Keratinocyte (primary cell): ENCODE measurements around the gene CNPY2. TPM values are rescaled to one million over a fixed set of nuclear protein-coding genes. Genes with fewer than 3 reads are reported as not detected.

Source experiments
- DNase-seq: peaks from one replicate; pipeline ENCODE4 v3.0.0-alpha.2; 2011; ENCODE audit warnings: low read depth, missing footprints, low spot score
- FAIRE-seq: peaks from 2 replicates; lab custom pipeline; 2011; peaks lifted over from hg19 to GRCh38; lab: Jason Lieb, UNC
- H2AFZ ChIP-seq: 2 replicates; pipeline ENCODE4 v1.6.0; 2012; ENCODE audit warnings: low read length, control low read depth, inconsistent platforms; ENCODE audit not compliant: control insufficient read depth
- H3K27ac ChIP-seq: 2 replicates; pipeline ENCODE4 v1.5.1; 2011; ENCODE audit warnings: low read length; ENCODE audit not compliant: control insufficient read depth, insufficient read depth
- H3K27me3 ChIP-seq: 3 replicates; pipeline ENCODE4 v1.6.0; 2011; ENCODE audit warnings: low read length; ENCODE audit not compliant: control insufficient read depth, insufficient read depth; ENCODE audit errors: extremely low read depth
- H3K36me3 ChIP-seq, 2 experiments: 2 replicates in 1 of 2; 3 replicates in 1 of 2; pipeline ENCODE4 v1.5.1; 2011; ENCODE audit warnings: low read length in 2 of 2, mild to moderate bottlenecking in 1 of 2; ENCODE audit not compliant: control insufficient read depth in 2 of 2, insufficient read depth in 2 of 2; ENCODE audit errors: extremely low read depth in 1 of 2
- H3K4me1 ChIP-seq: 3 replicates; pipeline ENCODE4 v1.5.1; 2011; ENCODE audit warnings: low read length; ENCODE audit not compliant: control insufficient read depth, insufficient read depth; ENCODE audit errors: extremely low read depth
- H3K4me2 ChIP-seq: 3 replicates; pipeline ENCODE4 v1.6.0; 2011; ENCODE audit warnings: low read depth, low read length; ENCODE audit not compliant: control insufficient read depth, insufficient read depth; ENCODE audit errors: extremely low read depth
- H3K4me3 ChIP-seq, 3 experiments: fragments of 200-600 bp in 1 of 3; sonication (generic) in 1 of 3; 2 replicates in 2 of 3; 3 replicates in 1 of 3; pipeline ENCODE4 v1.5.1; 2011 to 2016; ENCODE audit warnings: low read length in 3 of 3, mild to moderate bottlenecking in 3 of 3, control low read depth in 2 of 3, inconsistent platforms in 1 of 3, low read depth in 1 of 3, mixed read lengths in 1 of 3, mixed run types in 1 of 3, moderate library complexity in 1 of 3; ENCODE audit not compliant: control insufficient read depth in 2 of 3, insufficient read depth in 2 of 3; ENCODE audit errors: extremely low read depth in 1 of 3
- H3K79me2 ChIP-seq: 2 replicates; pipeline ENCODE4 v1.6.0; 2012; ENCODE audit warnings: low read length; ENCODE audit not compliant: control insufficient read depth, insufficient read depth
- H3K9ac ChIP-seq: 3 replicates; pipeline ENCODE4 v1.6.0; 2011; ENCODE audit warnings: low read length; ENCODE audit not compliant: control insufficient read depth, insufficient read depth; ENCODE audit errors: extremely low read depth
- H3K9me1 ChIP-seq: 3 replicates; pipeline ENCODE4 v1.6.0; 2011; ENCODE audit warnings: low read length; ENCODE audit not compliant: control insufficient read depth, insufficient read depth; ENCODE audit errors: extremely low read depth
- H3K9me3 ChIP-seq: 2 replicates; pipeline ENCODE4 v1.5.1; 2012; ENCODE audit warnings: low read depth, low read length; ENCODE audit not compliant: control insufficient read depth
- H4K20me1 ChIP-seq: 3 replicates; pipeline ENCODE4 v1.6.0; 2011; ENCODE audit warnings: low read length; ENCODE audit not compliant: control insufficient read depth, insufficient read depth; ENCODE audit errors: extremely low read depth
- CTCF ChIP-seq, 3 experiments: IDR thresholded peaks in 1 of 3; conservative IDR thresholded peaks in 1 of 3; optimal IDR thresholded peaks in 1 of 3; 2 replicates in 2 of 3; 3 replicates in 1 of 3; pipeline versions ENCODE3 to v1.5.1; 2011; ENCODE audit warnings: low read length in 3 of 3, mild to moderate bottlenecking in 3 of 3, moderate library complexity in 2 of 3, control low read depth in 1 of 3, inconsistent platforms in 1 of 3; ENCODE audit not compliant: insufficient read depth in 2 of 3; ENCODE audit errors: extremely low read depth in 1 of 3
- EZH2 ChIP-seq: IDR thresholded peaks from one replicate; pipeline ENCODE4 v1.6.1; 2012; ENCODE audit warnings: inconsistent platforms, mild to moderate bottlenecking, low read length, moderate library complexity
- dilution Hi-C: fragments of 300-500 bp; cut with MboI; formaldehyde crosslinking; loops from one replicate; pipeline ENCODE4 v1.7.0; 2020; ENCODE audit warnings: low sequenced_read_pairs; ENCODE audit not compliant: extremely low pct_ligation_motif_present
- polyA plus RNA-seq, 5 experiments: library from polyadenylated mRNA; depleted of rRNA in 3 of 5; stranded (reverse) in 3 of 5; stranded (forward) in 1 of 5; unstranded in 1 of 5; fragments of >200 nt; gene quantifications; 1 replicate in 1 of 5; 2 replicates in 3 of 5; 3 replicates in 1 of 5; pipeline versions ENCODE4 v1.2.1 to v1.2.3, GENCODE V29; 2011 to 2012; ENCODE audit warnings: missing spikeins in 2 of 5, low read depth in 1 of 5, low replicate concordance in 1 of 5

Gene CNPY2
- polyA plus RNA-seq, 1 donor (not counting 4 experiments of a cell fraction or from before 2014, with no cell fraction given): 162 TPM

GRCh38 chr12:56358836-56359532 is 43.2 kb upstream of the CNPY2 start:
- peaks cover 15% of the 10 kb centered on the region for H3K4me1 ChIP-seq
- no peaks in the 10 kb centered on the region for H4K20me1 ChIP-seq
- FAIRE-seq (peak; percentile 46), DNase-seq (no peak)
- H3K79me2 ChIP-seq: peaks cover 16% of the 10 kb centered on the region
- peak overlapping the region; percentile 95 for H3K9ac ChIP-seq
- TF ChIP-seq EZH2 (no peak), CTCF (optimal IDR thresholded peaks at IDR 0.05 in 1 of 3, IDR thresholded peaks at IDR 0.05 in 1 of 3, conservative IDR thresholded peaks at IDR 0.05 in 1 of 3; ENCODE audit: extremely low read depth in 1 of 3, insufficient read depth in 2 of 3, low read length in 3 of 3) (no peak)
- H3K27me3 ChIP-seq: no peaks in the 10 kb centered on the region
- no peaks in the 10 kb centered on the region for H3K9me3 ChIP-seq
- H3K9me1 ChIP-seq: no peaks in the 10 kb centered on the region
- H3K4me2 ChIP-seq: peak overlapping the region; percentile 67
- H3K4me3 ChIP-seq: peak overlapping the region; percentile 84 to 98 (median 92)
- H2AFZ ChIP-seq: no peak overlapping the region
- peaks cover 15 to 22% of the 10 kb centered on the region in 2 experiments for H3K36me3 ChIP-seq
- dilution Hi-C loops: no loop called here
- peak overlapping the region; percentile 91 for H3K27ac ChIP-seq

GRCh38 chr12:56351325-56351724 is 35.5 kb upstream of the CNPY2 start:
- DNase-seq (no peak), FAIRE-seq (no peak)
- Histone ChIP-seq H3K4me3 (no peak overlapping the region), H3K27me3 (no peaks in the 10 kb centered on the region), H3K9me1 (no peaks in the 10 kb centered on the region), H3K4me1 (peaks cover 6% of the 10 kb centered on the region), H3K9me3 (no peaks in the 10 kb centered on the region), H3K36me3 (peaks cover 61 to 63% of the 10 kb centered on the region in 2 experiments), H3K27ac (no peak overlapping the region), H3K9ac (no peak overlapping the region), H4K20me1 (no peaks in the 10 kb centered on the region), H3K79me2 (peaks cover 1% of the 10 kb centered on the region), H2AFZ (no peak overlapping the region), H3K4me2 (no peak overlapping the region)
- TF ChIP-seq CTCF (optimal IDR thresholded peaks at IDR 0.05 in 1 of 3, IDR thresholded peaks at IDR 0.05 in 1 of 3, conservative IDR thresholded peaks at IDR 0.05 in 1 of 3; ENCODE audit: extremely low read depth in 1 of 3, insufficient read depth in 2 of 3, low read length in 3 of 3) (no peak), EZH2 (no peak)
- dilution Hi-C loops: no loop called here
